PC-9 (cell line): ENCODE results near the gene GSAP. TPM values are rescaled to one million over a fixed set of nuclear protein-coding genes. Genes with fewer than 3 reads are reported as not detected.
A peak's percentile ranks its signal among the peaks of the same experiment; 100 is the strongest.

ENCODE experiments used
- BruUV-seq: library from RNA; stranded (reverse); fragments of 400-500 nt; replicated peaks from 2 replicates; lab custom pipeline; 2021; lab: Mats Ljungman, UMichigan
- CTCF ChIA-PET: fragments of 300-600 bp; sonication (Branson Sonifier 250); formaldehyde crosslinking; loops from one replicate; lab custom pipeline; 2022; ENCODE audit warnings: antibody characterized with exemption; lab: Charles Lee
- POLR2A ChIA-PET: fragments of 300-600 bp; sonication (Branson Sonifier 250); formaldehyde crosslinking; loops from one replicate; lab custom pipeline; 2022; ENCODE audit warnings: antibody characterized with exemption; ENCODE audit not compliant: unreplicated experiment; lab: Charles Lee
- DNase-seq, 2 experiments: peaks; one replicate each; pipeline versions ENCODE4 v3.0.0 to v3.0.0-alpha.2; 2015 to 2022; ENCODE audit warnings: mixed read lengths in 1 of 2
- H2AFZ ChIP-seq: fragments of 200-600 bp; sonication (generic); 2 replicates; pipeline ENCODE4 v1.8.1; 2017; ENCODE audit warnings: antibody characterized with exemption
- H3F3A ChIP-seq: fragments of 200-600 bp; sonication (generic); 2 replicates; pipeline ENCODE4 v1.8.1; 2017; ENCODE audit warnings: antibody characterized with exemption, mild to moderate bottlenecking, low read depth; ENCODE audit not compliant: insufficient read depth
- H3K27ac ChIP-seq: fragments of 200-600 bp; sonication (generic); 2 replicates; pipeline ENCODE4 v1.6.1; 2016; ENCODE audit warnings: mixed run types
- H3K27me3 ChIP-seq: fragments of 200-600 bp; sonication (generic); 2 replicates; pipeline ENCODE4 v1.6.1; 2016; ENCODE audit warnings: low read depth, mixed run types; ENCODE audit not compliant: insufficient read depth
- H3K36me3 ChIP-seq: fragments of 200-600 bp; sonication (generic); 2 replicates; pipeline ENCODE4 v1.6.1; 2016; ENCODE audit warnings: low read depth, mixed run types
- H3K4me1 ChIP-seq: fragments of 200-600 bp; sonication (generic); replicated peaks from 2 replicates; pipeline ENCODE4 v1.6.1; 2016; ENCODE audit warnings: mixed run types; ENCODE audit not compliant: insufficient read depth
- H3K4me2 ChIP-seq: fragments of 200-600 bp; sonication (generic); 2 replicates; pipeline ENCODE4 v1.6.1; 2017; ENCODE audit warnings: mixed run types
- H3K4me3 ChIP-seq: fragments of 200-600 bp; sonication (generic); 2 replicates; pipeline ENCODE4 v1.6.1; 2016; ENCODE audit warnings: mixed run types
- H3K79me2 ChIP-seq: fragments of 200-600 bp; sonication (generic); 2 replicates; pipeline ENCODE4 v1.6.1; 2017; ENCODE audit warnings: low read depth, mixed run types
- H3K9me2 ChIP-seq: fragments of 200-600 bp; sonication (generic); 2 replicates; pipeline ENCODE4 v1.8.1; 2017; ENCODE audit warnings: mild to moderate bottlenecking; ENCODE audit not compliant: insufficient read depth
- H3K9me3 ChIP-seq: fragments of 200-600 bp; sonication (generic); 2 replicates; pipeline ENCODE4 v1.8.1; 2016; ENCODE audit warnings: low read depth; ENCODE audit not compliant: insufficient read depth
- H4K20me1 ChIP-seq: fragments of 200-600 bp; sonication (generic); 2 replicates; pipeline ENCODE4 v1.8.1; 2017; ENCODE audit not compliant: insufficient read depth
- CTCF ChIP-seq: fragments of 200-600 bp; sonication (generic); conservative IDR thresholded peaks from 2 replicates; pipeline ENCODE4 v1.6.1; 2017; ENCODE audit warnings: mixed run types, antibody characterized with exemption, mild to moderate bottlenecking, moderate library complexity
- EZH2 ChIP-seq: fragments of 200-600 bp; sonication (generic); IDR thresholded peaks from 2 replicates; pipeline ENCODE4 v1.8.0; 2017; ENCODE audit warnings: antibody characterized with exemption, low read depth
- intact Hi-C: fragments of 100-400 bp; cut with micrococcal nuclease; formaldehyde crosslinking; loops from one replicate; pipeline ENCODE4 v1.10.0; 2022; ENCODE audit not compliant: unreplicated experiment
- total RNA-seq: library from RNA; stranded (reverse); gene quantifications from 2 replicates; pipeline ENCODE4 v1.2.3, GENCODE V29; 2021

Gene GSAP
- total RNA-seq, 1 experiment from 2014 or later: 15.6 TPM

GRCh38 chr7:77407906-77408305, 8.2 kb downstream of the GSAP start:
- Histone ChIP-seq H3K27ac (peak overlapping the region; percentile 100), H4K20me1 (no peaks in the 10 kb centered on the region), H2AFZ (no peak overlapping the region), H3K9me3 (no peaks in the 10 kb centered on the region), H3K79me2 (peaks cover 22% of the 10 kb centered on the region), H3K9me2 (no peaks in the 10 kb centered on the region), H3K4me2 (no peak overlapping the region), H3F3A (peaks cover 28% of the 10 kb centered on the region), H3K36me3 (no peaks in the 10 kb centered on the region), H3K27me3 (no peaks in the 10 kb centered on the region), H3K4me3 (no peak overlapping the region), H3K4me1 (peaks cover 52% of the 10 kb centered on the region)
- CTCF ChIA-PET: no interaction called here
- intact Hi-C loops: no loop called here
- TF ChIP-seq EZH2 (no peak), CTCF (no peak)
- no peak for DNase-seq
- BruUV-seq: no TSS peak
- POLR2A ChIA-PET: no interaction called here

- POLR2A ChIA-PET: no interaction called here
- H3K27me3 ChIP-seq: no peaks in the 10 kb centered on the region
- no peak overlapping the region for H3K4me3 ChIP-seq
- H3K36me3 ChIP-seq: no peaks in the 10 kb centered on the region
- no peaks in the 10 kb centered on the region for H3K9me2 ChIP-seq
- peaks cover 7% of the 10 kb centered on the region; the same call in 1 of the 2 replicates for H3K79me2 ChIP-seq
- H3K4me1 ChIP-seq: peaks cover 46% of the 10 kb centered on the region
- no peaks in the 10 kb centered on the region for H4K20me1 ChIP-seq
- CTCF ChIA-PET: no interaction called here
- no peak overlapping the region for H3K27ac ChIP-seq
- DNase-seq: no peak
- no TSS peak for BruUV-seq
- H3F3A ChIP-seq: peaks cover 28% of the 10 kb centered on the region
- no peak overlapping the region for H2AFZ ChIP-seq
- H3K4me2 ChIP-seq: no peak overlapping the region
- intact Hi-C loops: no loop called here
- no peaks in the 10 kb centered on the region for H3K9me3 ChIP-seq
- TF ChIP-seq CTCF: no peak
- no peak for TF ChIP-seq EZH2
Measured at GRCh38 chr7:77406421-77406820, 9.7 kb downstream of the GSAP start.

- no peak for DNase-seq
- H3K27me3 ChIP-seq: no peaks in the 10 kb centered on the region
- ChIA-PET CTCF (no interaction called here), POLR2A (no interaction called here)
- H3K79me2 ChIP-seq: 0 out of 2 replicates have a peak, but pooled peaks cover 3% of the 10 kb centered on the region
- peaks cover 14% of the 10 kb centered on the region for H3F3A ChIP-seq
- no peak overlapping the region for H2AFZ ChIP-seq
- no peak overlapping the region for H3K27ac ChIP-seq
- H3K9me2 ChIP-seq: no peaks in the 10 kb centered on the region
- no peaks in the 10 kb centered on the region for H4K20me1 ChIP-seq
- BruUV-seq: no TSS peak
- peaks cover 29% of the 10 kb centered on the region for H3K4me1 ChIP-seq
- TF ChIP-seq EZH2 (no peak), CTCF (no peak)
- H3K4me2 ChIP-seq: no peak overlapping the region
- no peaks in the 10 kb centered on the region for H3K9me3 ChIP-seq
- no peak overlapping the region for H3K4me3 ChIP-seq
- no peaks in the 10 kb centered on the region for H3K36me3 ChIP-seq
- intact Hi-C loops: no loop called here
Measured at GRCh38 chr7:77404641-77405040, 11.5 kb downstream of the GSAP start.
